ENCODE data around the gene AGXT2.

The AGXT2 gene

DNA sequence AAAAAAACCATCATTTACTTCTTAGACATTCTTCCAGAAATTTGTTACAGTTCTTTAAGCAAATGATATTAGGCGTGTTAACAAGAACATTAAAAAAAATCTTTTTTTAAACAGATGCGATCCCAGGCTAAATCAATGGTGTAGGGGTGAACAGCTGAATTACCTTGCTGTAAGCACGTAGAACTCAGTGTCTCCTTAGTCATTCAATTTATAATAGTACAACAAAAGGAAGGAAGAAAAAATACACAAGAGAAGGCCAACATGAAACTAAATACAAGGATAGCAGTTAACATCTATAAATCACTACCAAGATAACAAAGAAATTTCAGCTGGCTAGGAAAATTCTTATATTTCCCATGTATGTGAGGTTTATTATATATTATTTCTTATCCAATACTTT is 35.4 kb downstream of the AGXT2 start:
- H3K4me1 Mint-ChIP-seq = peaks cover 14% of the 10 kb centered on the region
- no peaks in the 10 kb centered on the region for H3K27me3 Mint-ChIP-seq (ENCODE audit: low read depth)
- peaks cover under 1% of the 10 kb centered on the region for H3K36me3 Mint-ChIP-seq (ENCODE audit: low read depth)
- TF ChIP-seq, protein P1, sequence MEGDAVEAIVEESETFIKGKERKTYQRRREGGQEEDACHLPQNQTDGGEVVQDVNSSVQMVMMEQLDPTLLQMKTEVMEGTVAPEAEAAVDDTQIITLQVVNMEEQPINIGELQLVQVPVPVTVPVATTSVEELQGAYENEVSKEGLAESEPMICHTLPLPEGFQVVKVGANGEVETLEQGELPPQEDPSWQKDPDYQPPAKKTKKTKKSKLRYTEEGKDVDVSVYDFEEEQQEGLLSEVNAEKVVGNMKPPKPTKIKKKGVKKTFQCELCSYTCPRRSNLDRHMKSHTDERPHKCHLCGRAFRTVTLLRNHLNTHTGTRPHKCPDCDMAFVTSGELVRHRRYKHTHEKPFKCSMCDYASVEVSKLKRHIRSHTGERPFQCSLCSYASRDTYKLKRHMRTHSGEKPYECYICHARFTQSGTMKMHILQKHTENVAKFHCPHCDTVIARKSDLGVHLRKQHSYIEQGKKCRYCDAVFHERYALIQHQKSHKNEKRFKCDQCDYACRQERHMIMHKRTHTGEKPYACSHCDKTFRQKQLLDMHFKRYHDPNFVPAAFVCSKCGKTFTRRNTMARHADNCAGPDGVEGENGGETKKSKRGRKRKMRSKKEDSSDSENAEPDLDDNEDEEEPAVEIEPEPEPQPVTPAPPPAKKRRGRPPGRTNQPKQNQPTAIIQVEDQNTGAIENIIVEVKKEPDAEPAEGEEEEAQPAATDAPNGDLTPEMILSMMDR (IDR thresholded peaks at IDR 0.05; ENCODE audit: unreplicated experiment in 3 of 3) = no peak
- H3K9me3 Mint-ChIP-seq = peaks cover 8% of the 10 kb centered on the region
- no peak overlapping the region for H3K4me3 Mint-ChIP-seq
- no peak overlapping the region for H3K27ac Mint-ChIP-seq

GRCh38 chr5:35010676-35011075 is 37.1 kb downstream of the AGXT2 start:
- Mint-ChIP-seq H3K27me3 (ENCODE audit: low read depth) (no peaks in the 10 kb centered on the region), H3K4me1 (peaks cover 5% of the 10 kb centered on the region), H3K9me3 (peaks cover 4% of the 10 kb centered on the region), H3K4me3 (no peak overlapping the region), H3K36me3 (ENCODE audit: low read depth) (no peaks in the 10 kb centered on the region), H3K27ac (no peak overlapping the region)
- TF ChIP-seq, protein P1 (IDR thresholded peaks at IDR 0.05; ENCODE audit: unreplicated experiment in 3 of 3) = no peak

DNA sequence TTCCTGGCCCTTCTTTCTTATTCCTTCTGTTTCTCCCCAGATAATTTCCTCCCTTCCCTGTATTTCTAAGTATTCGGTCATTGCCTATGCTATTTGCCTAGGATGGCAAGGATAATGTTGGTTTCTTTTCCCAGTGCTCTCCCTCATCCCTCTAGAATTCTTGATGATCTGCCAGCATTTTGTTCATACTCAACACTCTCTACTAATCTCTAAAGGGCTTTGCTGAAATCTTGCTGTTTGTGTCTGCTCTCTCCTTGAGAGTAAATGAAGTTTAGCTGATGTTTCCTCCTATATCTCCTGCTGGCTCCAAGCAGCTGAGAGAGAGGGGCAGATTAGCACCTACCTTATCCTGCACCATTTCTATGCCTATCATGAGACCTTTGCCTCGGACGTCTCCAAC is 38.1 kb downstream of the AGXT2 start:
- Mint-ChIP-seq H3K9me3 (peaks cover 4% of the 10 kb centered on the region), H3K36me3 (ENCODE audit: low read depth) (no peaks in the 10 kb centered on the region), H3K4me3 (no peak overlapping the region), H3K27me3 (ENCODE audit: low read depth) (peaks cover 3% of the 10 kb centered on the region), H3K27ac (no peak overlapping the region), H3K4me1 (peaks cover 5% of the 10 kb centered on the region)
- TF ChIP-seq, protein P1 (IDR thresholded peaks at IDR 0.05; ENCODE audit: unreplicated experiment in 3 of 3) = no peak

- Mint-ChIP-seq H3K27me3 (ENCODE audit: low read depth) (peaks cover 9% of the 10 kb centered on the region), H3K36me3 (ENCODE audit: low read depth) (no peaks in the 10 kb centered on the region), H3K27ac (no peak overlapping the region)
Observed at GRCh38 chr5:35009019-35009418, 38.7 kb downstream of the AGXT2 start.

DNA sequence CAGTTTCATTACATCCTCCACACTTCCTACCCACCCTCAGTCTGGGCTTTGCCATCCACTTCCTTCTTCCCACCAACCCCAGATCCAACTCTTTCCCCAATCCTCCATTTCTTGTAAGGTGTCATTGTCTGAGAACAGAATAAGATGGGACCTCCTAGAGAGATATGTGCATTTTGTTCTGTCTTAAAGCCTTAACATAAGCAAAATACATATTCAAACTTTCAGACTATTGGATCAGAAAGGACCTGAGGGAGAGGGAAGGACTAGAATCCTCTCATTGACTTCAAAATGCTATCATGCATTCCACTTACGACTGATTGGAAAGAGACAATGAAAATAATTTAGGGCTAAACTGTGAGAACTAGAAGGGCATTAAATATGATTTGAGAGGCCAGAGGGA is 43.0 kb downstream of the AGXT2 start:
- no peaks in the 10 kb centered on the region for H3K4me1 Mint-ChIP-seq
- H3K9me3 Mint-ChIP-seq = peaks cover 4% of the 10 kb centered on the region
- H3K4me3 Mint-ChIP-seq = no peak overlapping the region
- H3K36me3 Mint-ChIP-seq (ENCODE audit: low read depth) = no peaks in the 10 kb centered on the region
- H3K27me3 Mint-ChIP-seq (ENCODE audit: low read depth) = peaks cover 17% of the 10 kb centered on the region
- H3K27ac Mint-ChIP-seq = no peak overlapping the region
- TF ChIP-seq, protein P1 (IDR thresholded peaks at IDR 0.05; ENCODE audit: unreplicated experiment in 3 of 3) = no peak

More at GRCh38 chr5:35009019-35009418, 38.7 kb downstream of the AGXT2 start:
- TF ChIP-seq, protein P1 (IDR thresholded peaks at IDR 0.05; ENCODE audit: unreplicated experiment in 3 of 3) = no peak
- H3K9me3 Mint-ChIP-seq = peaks cover 4% of the 10 kb centered on the region
- peaks cover 5% of the 10 kb centered on the region for H3K4me1 Mint-ChIP-seq
- no peak overlapping the region for H3K4me3 Mint-ChIP-seq

DNA sequence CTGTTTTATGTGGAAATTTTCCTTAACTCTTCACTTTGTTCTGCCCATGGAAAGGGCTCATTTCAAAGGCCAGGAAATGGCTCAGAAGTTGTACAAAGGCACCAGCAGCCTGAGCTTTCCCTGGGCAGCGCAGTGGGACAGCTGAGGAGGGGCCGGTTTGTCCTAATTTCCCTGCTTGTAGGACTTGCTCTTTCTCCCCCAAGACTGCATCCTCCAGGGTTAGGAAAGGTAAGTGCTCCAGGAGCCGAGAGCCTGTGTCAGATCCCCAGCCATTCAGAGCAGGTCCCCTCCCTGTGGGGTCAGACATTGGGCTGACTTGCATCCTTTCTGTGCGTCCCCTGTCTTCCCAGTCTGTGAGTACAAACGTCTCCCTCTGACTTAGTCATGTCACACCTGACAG is 43.5 kb downstream of the AGXT2 start:
- Mint-ChIP-seq H3K36me3 (ENCODE audit: low read depth) (no peaks in the 10 kb centered on the region), H3K9me3 (peaks cover 4% of the 10 kb centered on the region), H3K27me3 (ENCODE audit: low read depth) (peaks cover 17% of the 10 kb centered on the region), H3K4me3 (no peak overlapping the region), H3K4me1 (no peaks in the 10 kb centered on the region), H3K27ac (no peak overlapping the region)
- TF ChIP-seq, protein P1 (IDR thresholded peaks at IDR 0.05; ENCODE audit: unreplicated experiment in 3 of 3) = no peak
